B cell (primary cell): ENCODE measurements around the gene MOGAT3.

ENCODE experiments used
- CTCF ChIP-seq: fragments of 200-600 bp; IDR thresholded peaks from one replicate; pipeline ENCODE4 v1.8.0; 2022; ENCODE audit warnings: antibody characterized with exemption, mild to moderate bottlenecking
- EZH2 ChIP-seq: IDR thresholded peaks from 2 replicates; pipeline ENCODE4 v1.6.1; 2012; ENCODE audit warnings: borderline replicate concordance, low read depth, mild to moderate bottlenecking, moderate library complexity, low read length; ENCODE audit not compliant: insufficient read depth, poor library complexity, severe bottlenecking

GRCh38 chr7:101164071-101164840 lies 36.6 kb downstream of the MOGAT3 start:
- no peak for TF ChIP-seq EZH2
- TF ChIP-seq CTCF = no peak
